ENCODE results near the gene CDK7.
A peak's percentile ranks its signal among the peaks of the same experiment; 100 is the strongest.

Gene CDK7

GRCh38 chr5:69234457-69235268 lies at the start of gene CDK7:
CDK7 (plus strand) TSS chr5:69234886; CDS start chr5:69234976, 90 bp downstream.
- H3K4me1 Mint-ChIP-seq = peaks cover 34% of the 10 kb centered on the region
- H3K36me3 Mint-ChIP-seq (ENCODE audit: insufficient read depth) = peaks cover 8% of the 10 kb centered on the region
- DNase-seq (ENCODE audit: low spot score in 2 of 2) = peak; percentile 75 to 81
- peak within 1 kb of the TSS; percentile 89 for H3K27ac Mint-ChIP-seq (ENCODE audit: low read depth)
- H3K9me3 Mint-ChIP-seq = no peaks in the 10 kb centered on the region
- H3K27me3 Mint-ChIP-seq = no peaks in the 10 kb centered on the region
- H3K4me3 Mint-ChIP-seq = peak within 1 kb of the TSS; percentile 90
- peak; percentile 100 for ATAC-seq (replicated peaks; ENCODE audit: extremely low read depth, poor library complexity, severe bottlenecking)

- H3K9me3 Mint-ChIP-seq = no peaks in the 10 kb centered on the region
- ATAC-seq (replicated peaks; ENCODE audit: extremely low read depth, poor library complexity, severe bottlenecking) = no peak
- no peak overlapping the region for H3K4me3 Mint-ChIP-seq
- no peak for DNase-seq (ENCODE audit: low spot score in 2 of 2)
- no peaks in the 10 kb centered on the region for H3K27me3 Mint-ChIP-seq
- H3K27ac Mint-ChIP-seq (ENCODE audit: low read depth) = no peak overlapping the region
- H3K36me3 Mint-ChIP-seq (ENCODE audit: insufficient read depth) = peaks cover 4% of the 10 kb centered on the region
- peaks cover 4% of the 10 kb centered on the region for H3K4me1 Mint-ChIP-seq
These were observed 47.3 kb upstream of the CDK7 start for GRCh38 chr5:69187342-69187741.

- peak overlapping the region; percentile 87 for H3K4me3 Mint-ChIP-seq
- DNase-seq (ENCODE audit: low spot score in 2 of 2) = no peak
- H3K36me3 Mint-ChIP-seq (ENCODE audit: insufficient read depth) = peaks cover 4% of the 10 kb centered on the region
- H3K27me3 Mint-ChIP-seq = no peaks in the 10 kb centered on the region
- no peak for ATAC-seq (replicated peaks; ENCODE audit: extremely low read depth, poor library complexity, severe bottlenecking)
- no peaks in the 10 kb centered on the region for H3K9me3 Mint-ChIP-seq
- peak overlapping the region; percentile 87 for H3K27ac Mint-ChIP-seq (ENCODE audit: low read depth)
- peaks cover 4% of the 10 kb centered on the region for H3K4me1 Mint-ChIP-seq
These were observed 45.9 kb upstream of the CDK7 start for GRCh38 chr5:69188811-69189161.

GRCh38 chr5:69189162-69190086 lies 45.3 kb upstream of the CDK7 start, which contains the start of gene CENPH:
CENPH (plus strand) TSS chr5:69189583; CDS start chr5:69189635, 52 bp downstream.
- H3K27ac Mint-ChIP-seq (ENCODE audit: low read depth) = peak within 1 kb of the TSS; percentile 87
- ATAC-seq (replicated peaks; ENCODE audit: extremely low read depth, poor library complexity, severe bottlenecking) (peak; percentile 96), DNase-seq (ENCODE audit: low spot score in 2 of 2) (peak; percentile 87)
- no peaks in the 10 kb centered on the region for H3K27me3 Mint-ChIP-seq
- H3K4me1 Mint-ChIP-seq = peaks cover 4% of the 10 kb centered on the region
- peak within 1 kb of the TSS; percentile 87 for H3K4me3 Mint-ChIP-seq
- H3K9me3 Mint-ChIP-seq = no peaks in the 10 kb centered on the region
- H3K36me3 Mint-ChIP-seq (ENCODE audit: insufficient read depth) = peaks cover 4% of the 10 kb centered on the region

GRCh38 chr5:69202497-69202896 lies 32.2 kb upstream of the CDK7 start:
- Mint-ChIP-seq H3K36me3 (ENCODE audit: insufficient read depth) (no peaks in the 10 kb centered on the region), H3K27me3 (no peaks in the 10 kb centered on the region)
- no peak for ATAC-seq (replicated peaks; ENCODE audit: extremely low read depth, poor library complexity, severe bottlenecking)

GRCh38 chr5:69206528-69207190 lies 28.0 kb upstream of the CDK7 start:
- no peaks in the 10 kb centered on the region for H3K4me1 Mint-ChIP-seq
- no peak for DNase-seq (ENCODE audit: low spot score in 2 of 2)
- H3K36me3 Mint-ChIP-seq (ENCODE audit: insufficient read depth) = peaks cover 2% of the 10 kb centered on the region
- no peaks in the 10 kb centered on the region for H3K27me3 Mint-ChIP-seq
- H3K9me3 Mint-ChIP-seq = no peaks in the 10 kb centered on the region
- H3K27ac Mint-ChIP-seq (ENCODE audit: low read depth) = no peak overlapping the region
- no peak overlapping the region for H3K4me3 Mint-ChIP-seq
- no peak for ATAC-seq (replicated peaks; ENCODE audit: extremely low read depth, poor library complexity, severe bottlenecking)

More at GRCh38 chr5:69202497-69202896, 32.2 kb upstream of the CDK7 start:
- Mint-ChIP-seq H3K4me1 (no peaks in the 10 kb centered on the region), H3K4me3 (no peak overlapping the region), H3K9me3 (no peaks in the 10 kb centered on the region), H3K27ac (ENCODE audit: low read depth) (no peak overlapping the region)
- DNase-seq (ENCODE audit: low spot score in 2 of 2) = no peak

GRCh38 chr5:69209602-69210001 lies 25.1 kb upstream of the CDK7 start:
- Mint-ChIP-seq H3K36me3 (ENCODE audit: insufficient read depth) (peaks cover 2% of the 10 kb centered on the region), H3K27ac (ENCODE audit: low read depth) (no peak overlapping the region), H3K4me3 (no peak overlapping the region)

GRCh38 chr5:69211200-69211599 lies 23.5 kb upstream of the CDK7 start:
- Mint-ChIP-seq H3K36me3 (ENCODE audit: insufficient read depth) (peaks cover 4% of the 10 kb centered on the region), H3K9me3 (no peaks in the 10 kb centered on the region), H3K27ac (ENCODE audit: low read depth) (no peak overlapping the region), H3K4me1 (no peaks in the 10 kb centered on the region), H3K27me3 (no peaks in the 10 kb centered on the region), H3K4me3 (no peak overlapping the region)
- ATAC-seq (replicated peaks; ENCODE audit: extremely low read depth, poor library complexity, severe bottlenecking) (no peak), DNase-seq (ENCODE audit: low spot score in 2 of 2) (no peak)

More at GRCh38 chr5:69209602-69210001, 25.1 kb upstream of the CDK7 start:
- ATAC-seq (replicated peaks; ENCODE audit: extremely low read depth, poor library complexity, severe bottlenecking) = no peak
- H3K4me1 Mint-ChIP-seq = no peaks in the 10 kb centered on the region
- no peaks in the 10 kb centered on the region for H3K9me3 Mint-ChIP-seq
- no peak for DNase-seq (ENCODE audit: low spot score in 2 of 2)
- no peaks in the 10 kb centered on the region for H3K27me3 Mint-ChIP-seq

GRCh38 chr5:69212022-69212421 lies 22.7 kb upstream of the CDK7 start:
- peaks cover 4% of the 10 kb centered on the region for H3K36me3 Mint-ChIP-seq (ENCODE audit: insufficient read depth)
- no peaks in the 10 kb centered on the region for H3K27me3 Mint-ChIP-seq
- H3K4me1 Mint-ChIP-seq = no peaks in the 10 kb centered on the region
- ATAC-seq (replicated peaks; ENCODE audit: extremely low read depth, poor library complexity, severe bottlenecking) (no peak), DNase-seq (ENCODE audit: low spot score in 2 of 2) (no peak)
- H3K9me3 Mint-ChIP-seq = no peaks in the 10 kb centered on the region
- no peak overlapping the region for H3K27ac Mint-ChIP-seq (ENCODE audit: low read depth)
- no peak overlapping the region for H3K4me3 Mint-ChIP-seq

- Mint-ChIP-seq H3K27ac (ENCODE audit: low read depth) (no peak overlapping the region), H3K4me3 (no peak overlapping the region), H3K4me1 (peaks cover 12% of the 10 kb centered on the region), H3K27me3 (no peaks in the 10 kb centered on the region), H3K9me3 (no peaks in the 10 kb centered on the region), H3K36me3 (ENCODE audit: insufficient read depth) (peaks cover 10% of the 10 kb centered on the region)
- DNase-seq (ENCODE audit: low spot score in 2 of 2) (no peak), ATAC-seq (replicated peaks; ENCODE audit: extremely low read depth, poor library complexity, severe bottlenecking) (no peak)
These were observed 21.0 kb upstream of the CDK7 start for GRCh38 chr5:69213513-69214215.

GRCh38 chr5:69217151-69217511 lies 17.6 kb upstream of the CDK7 start:
- H3K4me3 Mint-ChIP-seq = peak overlapping the region; percentile 100
- peaks cover 22% of the 10 kb centered on the region for H3K4me1 Mint-ChIP-seq
- peak overlapping the region; percentile 98 for H3K27ac Mint-ChIP-seq (ENCODE audit: low read depth)
- H3K36me3 Mint-ChIP-seq (ENCODE audit: insufficient read depth) = peaks cover 10% of the 10 kb centered on the region
- H3K27me3 Mint-ChIP-seq = no peaks in the 10 kb centered on the region
- ATAC-seq (replicated peaks; ENCODE audit: extremely low read depth, poor library complexity, severe bottlenecking) (no peak), DNase-seq (ENCODE audit: low spot score in 2 of 2) (no peak)
- no peaks in the 10 kb centered on the region for H3K9me3 Mint-ChIP-seq

Data from central memory CD8-positive, alpha-beta T cell (primary cell).